ENCODE results near the gene RAB6D.
"Not testable (repeated sequence)": the region's sequence is repeated elsewhere in the genome, so short reads cannot be mapped to it uniquely, and the experiment has no call there.

Gene RAB6D

DNA sequence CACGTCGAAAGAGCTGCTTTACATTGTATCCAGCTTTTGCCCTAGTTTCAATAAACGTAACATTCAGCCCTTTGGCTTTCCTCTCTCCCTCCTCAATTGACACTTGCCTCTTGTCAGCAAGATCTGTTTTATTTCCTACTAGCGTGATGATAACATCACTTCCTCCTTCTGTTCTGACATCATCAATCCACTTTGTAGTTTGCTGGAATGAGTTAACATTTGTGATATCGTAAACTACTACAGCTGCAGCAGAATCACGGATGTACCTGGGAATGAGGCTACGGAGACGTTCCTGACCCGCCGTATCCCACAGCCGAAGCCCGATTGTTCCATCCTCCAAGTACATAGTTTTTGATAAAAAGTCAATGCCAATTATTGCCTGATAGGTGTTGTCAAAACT is 755 bp downstream of the RAB6D start:
- DNase-seq: not testable (repeated sequence)

DNA sequence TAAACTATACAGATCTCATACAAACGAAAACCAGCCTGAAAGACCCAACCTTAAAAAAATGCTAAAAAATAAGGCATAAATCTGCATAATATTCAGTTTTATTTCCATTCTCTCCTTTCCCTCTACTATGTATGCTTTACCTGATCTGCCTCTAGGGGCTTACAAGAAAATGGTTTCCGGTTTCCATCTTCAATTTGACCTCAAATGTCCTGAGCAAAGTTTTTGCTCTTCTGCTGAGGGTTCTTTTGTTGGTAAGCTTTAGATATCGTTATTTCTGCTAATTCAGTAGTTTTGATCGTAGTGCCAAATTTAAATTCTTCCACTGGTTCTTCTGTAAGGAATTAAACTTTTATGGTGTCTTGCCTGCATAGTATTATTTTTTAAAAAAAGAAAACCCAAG is 2.2 kb downstream of the RAB6D start:
- not testable (repeated sequence) for DNase-seq

DNA sequence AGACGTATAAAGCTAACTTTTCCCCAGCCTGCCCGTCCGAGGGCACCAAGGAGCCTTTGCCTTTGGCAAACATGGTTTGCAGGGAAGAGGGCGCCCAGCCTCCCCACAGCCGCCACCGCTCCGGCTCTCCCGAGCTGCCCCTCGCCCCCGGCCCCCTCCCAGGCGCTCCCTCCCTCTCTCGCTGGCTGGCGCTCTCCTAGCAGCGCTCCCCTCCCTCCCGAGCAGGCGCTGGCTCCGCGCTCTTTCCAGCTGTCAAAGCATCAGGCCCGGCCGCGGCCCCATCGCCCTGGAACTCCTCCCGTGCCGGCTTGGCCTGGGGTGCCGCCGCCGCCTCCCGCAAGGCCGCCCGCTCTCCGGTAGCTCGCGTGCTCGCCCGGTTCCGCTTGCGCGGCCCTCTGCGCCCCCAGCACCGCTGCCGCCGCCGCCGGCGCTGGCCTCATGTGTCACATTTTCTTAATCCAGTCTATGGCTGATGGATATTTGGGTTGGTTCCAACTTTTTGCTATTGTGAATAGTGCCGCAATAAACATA is 10.7 kb downstream of the RAB6D start:
- not testable (repeated sequence) for DNase-seq

DNA sequence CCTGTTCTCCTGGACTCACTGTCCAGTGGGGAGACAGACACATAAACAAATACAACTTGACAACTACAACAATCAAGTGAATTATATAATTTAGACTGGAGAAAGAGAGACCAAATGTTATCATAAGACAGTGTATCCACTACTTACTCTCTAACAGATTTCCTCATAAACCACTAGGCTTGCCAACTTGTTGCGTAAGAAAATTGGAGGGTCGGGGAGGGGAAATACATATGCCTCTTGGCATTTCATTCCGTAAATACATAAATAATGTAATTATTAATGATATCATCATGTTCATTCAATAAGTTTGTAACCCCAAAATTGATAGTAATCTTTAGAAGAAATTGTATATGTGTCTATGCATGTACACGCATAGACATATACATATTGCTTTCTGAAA is 14.9 kb downstream of the RAB6D start:
- DNase-seq: no peak

DNA sequence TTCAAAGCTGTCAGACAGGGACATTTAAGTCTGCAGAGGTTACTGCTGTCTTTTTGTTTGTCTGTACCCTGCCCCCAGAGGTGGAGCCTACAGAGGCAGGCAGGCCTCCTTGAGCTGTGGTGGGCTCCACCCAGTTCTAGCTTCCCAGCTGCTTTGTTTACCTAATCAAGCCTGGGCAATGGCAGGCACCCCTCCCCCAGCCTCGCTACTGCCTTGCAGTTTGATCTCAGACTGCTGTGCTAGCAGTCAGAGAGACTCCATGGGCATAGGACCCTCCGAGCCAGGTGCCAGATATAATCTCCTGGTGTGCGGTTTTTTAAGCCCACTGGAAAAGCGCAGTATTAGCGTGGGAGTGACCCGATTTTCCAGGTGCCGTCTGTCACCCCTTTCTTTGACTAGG is 16.9 kb downstream of the RAB6D start:
- DNase-seq: not testable (repeated sequence)

DNA sequence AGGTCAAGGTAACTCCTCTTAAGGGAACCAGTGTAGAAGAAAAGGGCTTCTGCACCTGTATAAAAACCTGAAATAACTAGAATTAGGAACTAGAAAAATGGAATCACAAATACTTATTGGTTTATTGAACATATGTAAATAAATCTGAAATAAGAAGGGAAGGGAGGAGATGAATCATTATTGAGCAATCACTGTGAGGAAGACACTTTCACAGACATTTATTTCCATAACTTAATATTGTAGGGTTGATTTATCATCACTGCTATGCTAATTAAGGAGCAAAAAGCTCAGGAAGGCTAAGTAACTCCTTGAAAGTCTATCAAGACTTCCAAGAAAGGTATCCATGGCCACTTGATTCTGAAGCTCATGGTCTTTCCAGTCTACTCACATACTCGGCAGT is 24.7 kb downstream of the RAB6D start:
- not testable (repeated sequence) for DNase-seq

DNA sequence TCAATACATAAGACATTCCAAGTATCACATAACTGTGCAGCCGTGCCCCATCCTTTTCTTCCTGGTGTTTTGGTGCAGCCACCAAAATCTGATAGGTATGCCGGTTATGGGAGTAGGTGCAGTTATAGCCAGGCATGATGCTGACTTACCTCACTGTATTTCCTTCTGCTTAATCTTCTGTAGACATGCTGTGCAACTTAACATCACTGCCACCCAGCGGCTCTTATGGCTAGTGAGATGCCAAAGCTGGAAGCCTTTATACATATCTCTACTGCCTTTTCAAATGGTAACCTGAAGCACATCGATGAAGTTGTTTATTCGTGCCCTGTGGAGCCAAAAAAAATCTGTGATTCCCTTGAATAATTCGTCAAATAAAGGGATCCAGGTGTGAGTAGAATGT is 28.6 kb downstream of the RAB6D start:
- DNase-seq: peak; percentile 43 to 63

DNA sequence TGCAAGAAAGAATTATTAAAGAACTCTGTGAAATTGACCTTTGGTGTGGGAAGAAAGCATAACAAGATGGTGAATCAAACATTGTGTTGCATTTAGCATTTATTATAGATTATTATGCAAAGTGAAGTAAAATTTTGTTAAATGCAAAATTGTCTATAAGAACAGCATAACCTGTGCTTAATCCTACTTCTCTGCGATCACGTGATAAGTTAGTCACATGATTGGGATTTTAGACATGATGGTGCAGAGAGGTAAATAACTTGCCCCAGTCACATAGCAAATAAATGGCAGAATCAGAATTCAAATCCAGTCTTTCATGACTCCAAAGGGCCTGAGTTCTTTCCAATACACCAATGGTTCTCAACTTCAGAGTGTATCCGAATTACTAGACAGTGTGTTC is 31.3 kb downstream of the RAB6D start:
- DNase-seq: not testable (repeated sequence)

DNA sequence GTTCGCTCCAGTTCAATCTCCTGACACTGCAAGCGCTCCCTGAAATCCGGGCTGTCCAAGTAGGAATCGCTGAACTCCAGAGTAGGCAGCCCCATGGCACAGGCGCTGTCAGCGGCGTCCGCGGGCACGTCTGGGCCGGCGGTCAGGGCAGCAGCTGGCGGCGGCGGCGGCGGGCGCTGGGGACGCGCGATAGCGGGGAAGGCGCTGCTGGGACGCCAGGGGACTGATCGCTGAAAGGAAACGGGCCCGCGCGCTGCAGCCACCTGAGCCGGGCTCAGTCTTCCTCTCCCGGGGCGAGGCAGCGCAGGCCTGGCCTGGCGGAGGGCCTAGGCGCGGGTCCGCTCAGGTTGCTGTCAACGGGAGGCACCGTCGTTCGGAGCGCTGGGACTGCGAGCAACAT is 33.0 kb downstream of the RAB6D start:
- DNase-seq: not testable (repeated sequence)

DNA sequence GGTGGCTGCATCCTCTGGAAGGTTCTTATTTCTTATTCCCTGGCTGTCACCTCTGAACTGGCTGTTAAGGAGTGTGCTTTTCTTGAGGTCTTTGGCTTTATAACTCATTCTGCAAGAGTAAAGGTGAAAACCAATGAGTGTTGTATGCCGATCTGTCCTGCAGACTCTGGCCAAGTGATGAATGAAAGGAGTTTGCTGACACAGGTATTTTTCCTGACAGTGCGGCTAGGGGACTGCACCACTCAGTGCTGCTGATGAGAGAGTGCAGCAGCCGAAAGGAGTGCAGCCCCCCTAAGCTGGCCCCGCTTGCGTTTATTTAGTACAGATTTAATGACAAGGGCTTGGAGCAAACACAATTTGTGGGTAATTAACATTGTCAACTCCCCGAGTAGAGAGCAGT is 41.8 kb downstream of the RAB6D start:
- no peak for DNase-seq

DNA sequence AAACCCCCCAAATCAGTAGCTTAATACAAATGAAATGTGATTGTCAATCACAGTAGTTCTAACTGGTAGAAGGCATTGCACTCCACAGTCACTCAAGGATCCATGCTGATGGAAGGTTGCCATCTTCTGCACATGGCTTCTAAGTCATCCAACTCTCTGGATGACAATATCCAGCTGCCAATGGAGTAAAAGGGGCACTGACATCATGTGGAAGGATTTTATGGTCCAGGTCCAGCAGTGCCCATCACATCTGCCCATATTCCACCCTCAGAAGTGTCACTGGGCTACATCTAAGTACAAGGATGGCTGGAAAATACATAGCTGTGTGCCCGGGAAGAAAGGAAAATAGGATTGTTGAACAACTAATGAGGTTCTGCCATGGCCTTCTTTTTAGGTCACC is 42.6 kb downstream of the RAB6D start:
- DNase-seq: not testable (repeated sequence)

DNA sequence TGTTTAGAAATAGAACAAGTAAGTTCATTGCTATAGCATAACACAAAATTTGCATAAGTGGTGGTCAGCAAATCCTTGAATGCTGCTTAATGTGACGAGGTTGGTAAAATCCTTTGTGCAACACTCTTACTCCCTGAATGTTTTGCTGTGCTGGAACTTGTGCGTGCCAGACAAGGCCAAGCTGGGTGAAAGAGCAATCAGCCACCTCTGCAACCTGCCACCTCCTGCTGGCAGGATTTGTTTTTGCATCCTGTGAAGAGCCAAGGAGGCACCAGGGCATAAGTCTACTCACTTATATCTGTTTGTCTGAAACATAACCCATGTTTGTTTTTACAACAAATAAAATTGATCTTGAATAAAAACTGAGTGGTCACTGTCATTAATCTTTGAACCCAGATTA is 53.0 kb downstream of the RAB6D start:
- not testable (repeated sequence) for DNase-seq
